Measurements from ENCODE around the gene FAM3A.
A peak's percentile ranks its signal among the peaks of the same experiment; 100 is the strongest.
"Not testable (repeated sequence)": the region's sequence is repeated elsewhere in the genome, so short reads cannot be mapped to it uniquely, and the experiment has no call there.

Gene FAM3A

DNA sequence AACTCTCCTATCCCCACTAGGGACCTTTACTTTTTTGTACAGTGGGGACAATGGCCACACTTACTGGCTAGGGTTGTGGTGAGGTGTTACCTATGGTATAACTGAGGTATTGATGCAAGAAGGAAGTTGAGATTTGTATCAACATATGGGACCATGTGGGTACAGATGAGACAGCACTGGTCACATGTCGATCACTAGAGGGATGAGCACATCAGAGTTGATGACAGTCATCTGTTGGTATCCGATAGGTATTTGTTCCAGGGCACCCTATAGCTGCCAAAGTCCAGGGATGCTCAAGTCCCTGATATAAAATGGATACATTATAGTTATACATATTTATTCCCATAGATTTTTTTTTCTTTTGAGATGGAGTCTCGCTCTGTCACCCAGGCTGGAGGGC lies 13.0 kb downstream of the FAM3A start:
- DNase-seq (ENCODE audit: low spot score): no peak

DNA sequence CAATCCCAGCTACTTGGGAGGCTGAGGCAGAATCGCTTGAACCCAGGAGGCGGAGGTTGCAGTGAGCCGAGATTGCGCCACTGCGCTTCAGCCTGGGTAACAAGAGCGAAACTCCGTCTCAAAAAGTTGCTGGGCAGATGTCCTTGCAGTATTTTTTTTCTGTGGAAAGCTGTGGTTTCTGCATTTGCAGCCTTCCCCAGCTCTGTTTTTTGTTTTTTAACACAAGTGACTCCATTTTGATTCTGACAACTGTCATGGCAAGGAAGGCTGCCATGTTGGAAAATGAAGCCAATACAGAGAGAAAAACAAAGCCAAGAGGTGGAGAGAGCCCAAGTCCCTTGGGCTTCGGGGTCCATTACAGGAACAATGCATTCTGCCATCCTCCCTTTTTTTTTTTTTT lies 13.9 kb downstream of the FAM3A start:
- no peak for DNase-seq (ENCODE audit: low spot score)

DNA sequence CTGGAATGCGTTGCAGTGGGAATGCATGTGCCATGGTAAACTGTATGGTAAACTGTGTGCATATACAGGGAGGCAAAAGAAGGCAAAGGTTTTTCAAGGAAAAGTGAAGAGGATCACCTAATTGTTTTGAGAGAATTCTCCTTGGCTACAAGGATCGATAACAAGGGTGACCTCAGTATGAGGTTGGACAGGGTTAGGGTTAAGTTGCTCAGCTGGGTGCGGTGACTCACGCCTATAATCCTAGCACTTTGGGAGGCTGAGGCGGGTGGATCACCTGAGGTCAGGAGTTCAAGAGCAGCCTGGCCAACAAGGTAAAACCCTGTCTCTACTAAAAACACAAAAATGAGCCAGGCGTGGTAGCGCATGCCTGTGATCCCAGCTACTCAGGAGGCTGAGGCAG lies 14.6 kb downstream of the FAM3A start:
- DNase-seq (ENCODE audit: low spot score): not testable (repeated sequence)

DNA sequence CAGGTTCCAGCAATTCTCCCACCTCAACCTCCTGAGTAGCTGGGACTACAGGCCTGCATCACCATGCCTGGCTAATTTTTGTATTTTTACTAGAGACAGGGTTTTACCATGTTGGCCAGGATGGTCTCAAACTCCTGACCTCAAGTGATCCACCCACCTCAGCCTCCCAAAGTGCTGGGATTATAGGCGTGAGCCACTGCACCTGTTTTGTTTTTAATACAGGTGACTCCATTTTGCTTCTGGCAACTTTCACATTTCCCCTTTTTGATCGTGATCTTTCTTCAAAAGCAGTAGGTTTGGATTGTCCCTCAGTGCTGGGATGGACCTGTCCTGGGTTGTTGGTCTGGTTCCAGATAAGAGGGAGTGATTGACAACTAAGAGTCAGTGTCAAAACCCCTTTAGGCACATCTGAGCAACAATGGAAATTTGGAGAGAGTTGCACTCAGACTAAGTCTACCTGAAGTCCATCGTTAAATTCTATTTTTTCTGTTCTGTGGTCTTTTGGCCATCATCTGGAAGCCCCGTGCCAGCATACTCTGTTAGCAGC lies 19.4 kb downstream of the FAM3A start:
- DNase-seq (ENCODE audit: low spot score): not testable (repeated sequence)

DNA sequence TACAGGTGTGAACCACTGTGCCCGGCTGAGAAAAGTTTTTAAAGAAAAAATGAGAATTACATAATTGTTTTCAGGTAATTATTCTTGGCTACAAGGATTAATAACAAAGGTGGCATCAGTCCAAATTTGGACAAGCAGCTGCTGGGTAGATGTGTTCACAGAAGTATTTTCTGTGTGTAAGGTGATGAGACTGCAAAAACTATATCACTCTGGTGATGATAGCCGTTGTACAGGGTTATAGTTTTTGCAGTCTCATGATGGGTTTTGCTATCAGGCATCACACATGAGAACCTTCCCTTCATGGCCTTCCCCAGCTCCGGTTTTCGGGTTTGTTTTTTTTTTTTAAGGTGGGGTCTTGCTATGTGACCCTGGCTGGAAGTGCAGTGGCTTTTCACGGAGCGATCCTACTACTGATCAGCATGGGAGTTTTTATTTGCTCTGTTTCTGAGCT lies 20.5 kb downstream of the FAM3A start:
- no peak for DNase-seq (ENCODE audit: low spot score)

DNA sequence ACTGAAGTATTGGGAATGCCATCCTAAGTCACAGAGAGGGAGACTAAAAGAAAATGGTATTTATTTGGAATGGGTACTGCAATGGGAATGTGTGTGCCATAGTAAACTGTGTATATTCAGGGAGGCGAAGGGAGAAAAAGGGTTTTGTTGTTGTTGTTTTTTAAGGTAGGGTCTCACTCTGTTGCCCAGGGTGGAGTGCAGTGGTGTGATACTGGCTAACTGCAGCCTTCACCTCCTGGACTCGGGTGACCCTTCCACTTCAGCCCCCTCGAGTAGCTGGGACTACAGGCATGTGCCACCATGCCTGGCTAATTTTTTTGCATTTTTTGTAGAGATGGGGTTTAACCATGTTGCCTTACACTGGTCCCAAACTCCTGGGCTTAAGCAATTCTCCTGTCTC lies 21.3 kb downstream of the FAM3A start:
- DNase-seq (ENCODE audit: low spot score): no peak

DNA sequence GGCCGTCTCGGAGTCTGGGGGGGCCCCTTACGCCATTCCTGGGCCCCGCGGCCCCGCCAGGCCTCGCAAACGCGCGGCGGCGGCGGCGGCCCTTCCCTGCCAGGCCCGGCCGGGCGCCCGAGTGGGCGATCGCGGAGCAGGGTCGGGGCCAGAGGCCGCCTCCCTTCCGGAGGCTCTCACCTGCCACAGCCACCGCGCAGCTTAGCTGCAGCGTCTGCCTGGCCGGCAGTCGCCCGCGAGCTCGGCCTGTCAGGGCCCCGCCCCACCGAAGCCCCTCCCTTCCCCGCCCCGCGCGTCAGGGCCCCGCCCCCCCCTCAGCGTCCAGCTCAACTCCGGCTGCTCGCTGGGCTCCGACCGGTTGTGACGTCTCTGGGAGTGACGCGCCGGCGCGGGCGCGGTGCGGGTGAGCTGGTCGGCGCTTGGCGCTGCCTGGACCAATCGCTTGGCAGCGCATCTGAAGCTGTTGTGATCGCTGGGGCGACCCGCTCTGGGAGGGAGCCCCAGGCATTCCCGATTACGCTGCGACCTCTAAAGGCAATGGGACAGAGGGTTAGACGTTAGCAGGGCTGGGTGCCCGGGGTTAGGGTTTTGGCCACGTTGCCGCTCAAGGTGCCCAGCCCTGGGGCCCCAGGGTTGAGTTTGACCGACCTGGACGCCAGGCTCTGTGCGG lies 25.5 kb downstream of the FAM3A start, which contains the start of gene SLC10A3:
TSS of gene SLC10A3 (minus strand) at position 216 of the 670 bp plus-strand sequence. CDS start 1,689 bp downstream, outside the sequence.
- peak; percentile 90 for DNase-seq (ENCODE audit: low spot score)

DNA sequence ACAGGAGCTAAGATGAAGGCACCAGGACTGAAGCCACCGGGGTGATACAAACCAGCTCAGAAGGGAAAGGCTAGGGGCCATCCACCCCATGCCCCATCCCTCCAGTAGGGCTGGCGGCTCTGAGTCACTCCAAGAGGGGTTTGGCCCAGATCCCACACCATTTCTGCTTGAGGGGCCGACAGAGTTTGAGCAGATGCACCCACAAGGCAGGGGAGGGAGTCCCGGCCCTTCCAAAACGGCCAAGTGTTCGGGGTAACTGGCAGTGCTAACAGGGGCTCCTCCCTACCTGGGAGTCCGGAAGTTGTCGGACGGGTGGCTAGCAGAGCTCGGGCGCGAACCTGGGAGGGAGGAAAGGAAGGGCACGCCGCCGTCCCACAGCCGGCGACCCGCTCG lies 26.0 kb downstream of the FAM3A start:
- peak; percentile 10 for DNase-seq (ENCODE audit: low spot score)

DNA sequence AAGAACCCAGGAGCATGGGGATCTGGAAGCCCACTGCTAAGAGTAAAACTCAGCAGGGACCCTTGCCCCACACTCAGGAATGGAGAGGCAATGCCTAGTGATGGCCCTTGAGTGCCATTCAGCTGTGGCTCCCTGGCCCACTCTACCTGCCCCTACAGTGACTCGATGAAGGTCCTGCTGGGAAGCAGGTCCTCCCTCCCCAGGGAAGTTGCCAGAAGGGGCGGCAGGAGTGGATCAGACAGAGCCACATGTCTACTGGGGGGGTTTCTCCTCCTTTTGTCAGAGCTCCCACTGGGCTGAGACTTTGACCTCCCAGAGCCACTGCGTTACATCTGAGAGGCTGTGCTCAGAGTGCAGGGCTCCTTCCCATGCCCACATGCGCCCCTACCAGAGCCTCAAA lies 26.9 kb downstream of the FAM3A start:
- no peak for DNase-seq (ENCODE audit: low spot score)

DNA sequence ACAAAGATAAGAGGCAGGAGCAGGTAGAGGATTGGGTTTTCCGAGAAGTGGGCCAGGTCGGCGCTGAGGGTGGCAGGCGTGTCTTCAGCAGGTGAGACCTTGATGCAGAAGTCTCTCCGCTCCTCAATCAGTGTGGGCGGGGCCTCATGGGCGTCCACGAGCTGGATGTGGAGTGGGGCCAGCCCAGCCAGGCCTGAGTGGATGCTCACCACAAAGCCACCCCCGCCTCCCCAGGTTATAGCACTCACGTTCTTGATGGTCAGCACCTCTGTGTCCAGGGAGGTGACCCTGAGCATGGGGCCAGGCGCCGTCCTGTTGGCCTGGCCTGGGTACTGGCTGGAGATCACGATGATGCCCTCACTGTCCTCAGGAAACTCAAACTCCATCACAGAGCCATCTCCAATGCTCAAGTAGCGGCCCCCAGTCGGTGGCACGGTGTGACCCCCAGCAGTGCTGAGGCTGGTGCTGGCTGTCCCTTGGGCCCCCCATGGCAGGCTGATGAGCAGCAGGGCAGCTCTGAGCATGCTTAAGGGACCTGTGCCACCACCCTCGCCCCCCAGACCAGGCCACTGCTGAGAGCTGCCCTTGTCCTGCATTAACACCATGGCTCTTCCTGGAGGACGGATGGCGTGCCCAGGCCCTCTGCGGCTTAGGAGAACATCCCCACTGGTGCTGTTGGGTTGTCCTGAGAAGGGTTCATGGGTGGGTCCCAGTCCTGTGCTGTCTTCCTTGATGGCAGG lies 27.5 kb downstream of the FAM3A start:
- DNase-seq (ENCODE audit: low spot score): no peak

DNA sequence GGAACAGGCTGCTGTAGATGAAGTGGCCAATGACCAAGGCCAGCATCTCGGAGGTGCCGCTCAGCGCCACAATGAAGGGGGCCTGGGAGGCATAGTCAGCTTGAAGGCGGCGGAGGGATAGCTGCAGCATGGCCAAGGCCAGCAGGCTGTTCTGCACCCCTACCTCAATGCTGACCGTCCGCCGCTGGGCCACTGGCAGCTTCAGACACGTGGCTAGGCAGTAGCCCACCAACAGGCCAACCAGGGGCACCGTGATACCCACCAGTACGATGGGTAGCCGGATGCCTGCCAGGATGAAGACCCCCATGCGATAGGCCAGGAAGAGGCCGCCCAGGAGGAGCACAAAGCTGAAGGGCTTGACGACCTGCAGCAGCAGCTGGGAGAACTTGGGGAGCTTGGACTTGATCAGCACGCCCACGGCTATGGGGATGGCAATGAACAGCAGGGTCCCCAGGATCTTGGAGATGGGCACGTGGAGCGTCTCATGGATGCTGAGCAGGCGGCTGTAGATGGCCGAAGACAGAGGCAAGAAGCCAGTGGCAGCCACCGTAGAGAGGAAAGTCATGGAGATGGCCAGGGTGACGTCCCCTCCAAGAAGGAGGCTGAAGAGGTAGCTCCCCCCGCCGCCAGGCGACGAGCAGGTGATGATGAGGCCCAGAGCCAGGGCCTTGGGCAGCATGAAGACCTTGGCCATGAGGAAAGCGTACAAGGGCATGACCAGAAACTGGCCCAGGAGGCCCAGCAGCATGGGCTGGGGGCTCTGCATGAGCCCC lies 28.3 kb downstream of the FAM3A start:
- DNase-seq (ENCODE audit: low spot score): no peak

DNA sequence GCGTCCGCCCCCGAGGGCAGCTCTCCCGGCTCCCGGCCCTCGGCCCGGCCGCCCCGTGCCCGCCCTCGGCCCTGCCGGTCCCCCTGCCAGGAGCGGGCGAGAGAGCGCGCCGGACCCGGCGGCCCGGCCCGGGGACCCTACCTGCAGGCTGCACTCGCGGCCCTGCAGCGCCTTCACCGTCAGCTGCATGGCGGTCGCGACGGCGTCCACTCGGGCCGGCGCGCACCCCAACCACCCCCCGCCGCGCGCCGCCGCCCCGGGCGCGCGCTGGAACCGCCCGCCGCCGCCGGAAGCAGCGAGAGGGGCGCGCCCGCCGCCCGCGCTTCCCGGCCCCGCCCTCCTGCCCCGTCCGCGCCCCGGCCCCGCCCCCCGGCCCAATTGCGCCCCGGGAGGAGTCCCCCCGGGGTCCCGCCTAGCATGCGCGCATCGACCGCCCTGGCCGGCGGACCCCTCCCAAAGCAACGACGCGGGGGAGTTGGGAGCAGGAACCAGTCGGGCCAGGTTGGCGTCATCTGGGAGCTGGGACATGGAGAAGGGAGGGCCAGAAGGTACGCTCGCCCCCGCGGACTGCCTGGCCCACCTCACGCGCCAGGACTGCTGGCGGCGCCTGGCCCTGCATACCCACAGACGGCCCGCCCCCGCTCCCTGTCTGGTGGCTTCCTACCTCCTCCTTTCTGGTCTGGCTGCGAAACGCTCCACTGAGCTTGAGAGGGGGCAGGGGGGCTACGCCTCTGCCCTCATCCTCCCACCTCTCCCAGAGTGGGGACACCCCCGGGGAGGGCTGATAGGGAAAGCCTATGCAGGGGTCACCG lies 29.4 kb downstream of the FAM3A start, which contains the start of gene UBL4A:
TSS of gene UBL4A (minus strand) at position 220 of the 812 bp plus-strand sequence. CDS start at position 189, 31 bp downstream.
- peak; percentile 73 for DNase-seq (ENCODE audit: low spot score)

DNA sequence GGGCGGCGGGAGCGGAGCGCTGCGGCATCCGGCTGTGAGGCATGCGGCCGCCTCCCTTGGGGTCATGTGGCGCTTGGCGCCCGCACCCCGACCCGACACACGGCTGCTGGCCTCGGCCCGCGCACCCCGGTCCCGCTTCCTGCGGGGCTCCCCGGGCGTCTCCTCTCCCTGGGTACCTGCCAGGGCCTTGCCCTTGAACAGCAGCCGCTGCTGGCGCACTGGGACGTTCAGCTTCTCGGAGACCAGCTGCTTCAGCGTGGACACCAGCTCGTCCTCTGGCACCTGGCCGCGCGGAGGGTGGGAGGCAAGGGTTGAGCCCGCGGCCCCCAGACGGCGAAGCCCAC lies 30.0 kb downstream of the FAM3A start:
- DNase-seq (ENCODE audit: low spot score): peak; percentile 14

DNA sequence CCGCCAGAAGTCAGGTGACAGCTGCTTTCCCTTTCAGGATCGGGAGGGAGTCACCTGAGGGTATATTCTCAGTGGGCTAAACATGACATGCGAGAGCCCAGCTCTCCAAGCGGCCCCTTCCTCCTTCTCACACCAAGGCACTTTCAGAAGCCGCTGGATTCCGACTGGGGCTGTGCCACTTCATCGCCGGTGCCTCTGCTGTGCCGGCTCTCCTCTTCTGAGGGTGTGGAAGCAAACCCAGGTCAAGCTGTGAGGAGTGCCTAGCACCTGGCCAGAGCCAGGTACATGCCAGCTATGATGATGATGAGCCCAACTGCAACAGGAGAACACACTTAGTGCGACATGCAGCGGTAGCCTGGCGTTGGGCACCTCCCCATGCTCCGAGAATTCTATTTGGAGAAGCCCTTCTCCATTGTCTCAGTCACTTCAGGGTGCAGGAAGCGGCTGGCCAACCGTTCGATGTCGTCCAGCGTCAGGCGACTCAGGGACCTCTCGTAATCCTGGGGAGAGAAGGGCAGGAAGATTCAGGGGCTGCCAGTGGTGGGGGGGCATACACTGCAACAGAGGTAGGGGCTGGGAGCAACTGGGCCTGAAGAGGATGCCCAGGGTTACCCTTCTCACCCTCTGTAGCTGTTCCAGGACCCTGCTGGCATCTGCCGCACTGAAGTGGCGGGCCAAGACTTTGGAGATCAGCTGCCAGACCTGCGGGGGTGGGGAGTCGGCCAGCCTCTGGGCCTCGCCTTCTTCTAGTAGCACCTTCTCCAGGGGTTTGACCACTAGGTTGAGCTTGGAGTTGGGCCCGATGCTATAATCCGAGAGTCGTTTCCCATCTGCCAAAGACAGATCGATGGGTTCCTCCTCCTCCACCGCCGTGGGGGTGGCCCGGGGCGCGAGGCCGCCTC lies 30.6 kb downstream of the FAM3A start:
- no peak for DNase-seq (ENCODE audit: low spot score)

DNA sequence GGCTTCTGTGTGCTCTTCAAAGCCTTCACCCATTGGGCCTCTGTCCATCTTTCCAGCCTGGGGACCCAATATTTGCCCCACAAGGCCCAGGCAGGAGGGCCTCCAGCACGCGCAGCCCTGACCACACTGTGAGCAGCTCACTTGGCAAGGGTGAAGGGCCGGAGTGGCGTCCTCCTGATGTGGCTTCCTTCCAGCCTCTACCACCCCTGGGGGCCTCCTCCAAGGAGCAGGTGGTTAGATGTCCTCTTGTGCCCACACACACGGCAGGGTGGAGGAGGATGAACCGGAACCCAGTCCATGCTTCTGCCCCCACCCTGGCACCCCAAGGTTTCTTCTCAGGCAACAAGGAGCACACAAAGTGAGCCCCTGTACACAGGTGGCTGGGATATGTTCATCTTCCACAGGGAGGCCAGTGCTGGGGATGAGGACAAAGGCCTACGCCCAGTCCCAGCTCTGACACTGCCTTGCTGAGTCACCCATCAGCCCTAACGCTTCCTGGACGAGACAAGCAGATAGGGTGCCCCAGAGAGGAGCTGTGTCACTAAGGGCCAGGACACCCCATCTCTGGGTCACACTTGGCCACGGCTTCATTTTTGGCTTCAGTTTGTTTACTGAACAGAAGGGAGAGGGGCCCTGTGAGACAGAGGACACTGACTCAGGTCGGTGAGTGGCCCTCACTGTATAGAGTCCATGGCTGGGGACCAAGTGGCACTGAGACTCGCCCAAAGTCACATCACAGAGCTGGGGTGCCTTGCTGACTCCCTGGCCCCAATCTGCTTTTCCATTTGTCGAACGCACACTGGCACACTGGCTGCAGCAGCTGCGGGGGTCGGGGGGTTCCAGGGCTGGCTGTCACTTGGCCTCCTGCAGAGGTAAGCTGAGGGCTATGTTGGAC lies 31.5 kb downstream of the FAM3A start:
- no peak for DNase-seq (ENCODE audit: low spot score)

DNA sequence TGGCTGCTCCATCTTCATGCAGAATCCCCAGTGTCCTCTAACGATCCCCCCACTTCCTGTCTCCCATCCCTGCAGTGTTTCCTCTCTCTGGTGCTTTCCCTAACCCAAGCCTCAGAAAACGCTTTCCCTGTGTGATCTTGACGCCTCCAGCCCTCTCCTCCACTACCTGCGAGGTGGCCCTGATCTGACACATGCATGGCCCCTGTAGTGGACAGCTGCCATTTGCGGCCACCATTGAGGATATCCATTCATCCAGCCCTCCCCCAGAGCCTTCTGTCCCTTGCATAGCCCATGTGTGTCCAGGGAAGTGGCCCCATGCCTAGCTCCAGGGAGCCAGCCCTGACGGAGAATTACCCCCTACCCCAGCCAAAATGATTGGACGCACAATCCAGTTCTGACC lies 32.7 kb downstream of the FAM3A start:
- no peak for DNase-seq (ENCODE audit: low spot score)

DNA sequence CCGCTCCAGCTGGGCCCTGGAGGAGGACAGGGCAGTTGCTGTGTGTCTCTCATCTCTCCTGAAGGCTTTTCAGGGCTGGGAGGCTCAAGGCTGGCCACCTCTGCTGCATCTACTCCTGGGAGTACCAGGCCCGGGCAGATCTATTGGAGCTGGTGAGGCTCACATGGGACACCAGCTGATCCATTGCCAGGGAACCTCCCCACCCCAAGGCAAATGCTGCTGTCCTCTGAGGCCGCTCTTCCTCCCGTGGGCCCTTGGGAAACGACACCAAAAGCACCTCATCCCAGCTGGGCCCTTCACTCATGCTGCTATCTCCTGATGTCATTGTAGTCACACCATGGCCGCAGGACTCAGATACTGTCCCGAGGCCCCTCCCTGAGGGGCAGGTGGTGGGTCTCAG lies 33.2 kb downstream of the FAM3A start:
- no peak for DNase-seq (ENCODE audit: low spot score)

DNA sequence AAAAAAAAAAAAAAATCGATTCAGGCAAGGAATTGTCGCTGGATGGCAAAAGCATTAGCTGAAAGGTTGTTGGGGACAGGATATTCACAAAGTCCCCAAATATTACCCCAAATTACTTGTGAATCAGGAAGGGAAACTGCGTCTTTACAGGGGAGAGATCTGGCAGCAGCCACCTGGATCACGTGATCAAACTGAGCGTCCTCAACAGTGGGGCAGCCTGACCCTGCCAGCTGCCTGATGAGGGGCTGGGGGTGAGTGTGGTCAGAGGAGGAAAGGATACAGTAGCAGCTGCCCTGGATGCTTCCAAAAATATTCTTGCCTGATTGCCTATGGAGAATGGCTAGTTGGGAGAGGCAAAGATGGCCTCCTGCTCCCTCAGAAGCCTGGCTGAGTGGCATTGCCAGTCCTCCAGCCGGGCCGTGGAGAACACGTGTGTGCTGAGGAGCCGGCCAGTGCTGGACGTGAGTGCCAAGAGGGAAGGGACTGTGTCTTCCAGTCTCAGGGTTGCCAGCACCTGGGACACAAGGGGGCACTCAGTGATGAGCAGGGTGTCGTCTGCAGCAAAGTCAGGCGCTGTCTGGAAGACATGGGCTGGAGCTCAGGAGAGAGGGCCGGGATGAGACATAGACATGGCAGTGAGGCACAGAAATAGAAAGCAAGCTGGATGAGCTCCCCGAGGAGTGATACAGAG lies 34.0 kb downstream of the FAM3A start:
- no peak for DNase-seq (ENCODE audit: low spot score)

DNA sequence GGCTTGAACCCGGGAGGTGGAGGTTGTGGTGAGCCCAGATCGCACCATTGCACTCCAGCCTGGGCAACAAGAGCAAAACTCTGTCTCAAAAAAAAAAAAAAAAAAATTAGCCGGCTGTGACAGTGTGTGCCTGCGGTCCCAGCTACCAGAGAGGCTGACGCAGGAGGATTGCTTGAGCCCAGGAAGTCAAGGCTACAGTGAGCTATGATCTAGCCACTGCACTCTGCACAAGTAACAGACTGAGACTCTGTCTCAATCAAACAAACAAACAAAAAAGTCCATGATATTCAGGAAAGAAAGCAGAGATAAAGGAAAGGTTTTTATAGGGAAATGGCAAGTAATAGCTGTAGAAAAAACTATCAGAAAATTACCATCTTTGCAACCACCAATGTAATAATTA lies 34.8 kb downstream of the FAM3A start:
- no peak for DNase-seq (ENCODE audit: low spot score)

Data from germinal center (tissue), 1 donor.